A673 (cell line): ENCODE measurements around the gene PLK1. TPM values are rescaled to one million over a fixed set of nuclear protein-coding genes. Genes with fewer than 3 reads are reported as not detected.
"Not testable (repeated sequence)": the region's sequence is repeated elsewhere in the genome, so short reads cannot be mapped to it uniquely, and the experiment has no call there.

Experiments used
- BruUV-seq: library from RNA; stranded (reverse); fragments of 400-500 nt; replicated peaks from 2 replicates; lab custom pipeline; 2021; lab: Mats Ljungman, UMichigan
- CTCF ChIA-PET: fragments of 300-600 bp; sonication (Branson Sonifier 250); formaldehyde crosslinking; loops from one replicate; lab custom pipeline; 2022; ENCODE audit warnings: antibody characterized with exemption; lab: Charles Lee
- POLR2A ChIA-PET: fragments of 300-600 bp; sonication (Branson Sonifier 250); formaldehyde crosslinking; loops from one replicate; lab custom pipeline; 2022; ENCODE audit warnings: antibody characterized with exemption; ENCODE audit not compliant: low non-redundant PET; lab: Charles Lee
- DNase-seq: peaks from one replicate; pipeline ENCODE4 v3.0.0-alpha.2; 2015; ENCODE audit warnings: low spot score
- H3K27ac ChIP-seq: fragments of 200-600 bp; sonication (generic); 2 replicates; pipeline ENCODE4 v1.5.1; 2016; ENCODE audit warnings: mixed run types, low read depth, mild to moderate bottlenecking, mixed read lengths, antibody characterized with exemption, low read length; ENCODE audit not compliant: poor library complexity, severe bottlenecking
- H3K27me3 ChIP-seq: fragments of 200-600 bp; sonication (generic); replicated peaks from 2 replicates; pipeline ENCODE4 v1.6.1; 2017; ENCODE audit warnings: mixed run types, low read depth, mild to moderate bottlenecking, mixed read lengths, antibody characterized with exemption, low read length; ENCODE audit not compliant: insufficient read depth, poor library complexity
- H3K36me3 ChIP-seq: fragments of 200-600 bp; sonication (generic); 2 replicates; pipeline ENCODE4 v1.6.1; 2016; ENCODE audit warnings: mixed run types, mild to moderate bottlenecking, mixed read lengths, antibody characterized with exemption, low read length; ENCODE audit not compliant: insufficient read depth, poor library complexity, severe bottlenecking
- H3K4me1 ChIP-seq: fragments of 200-600 bp; sonication (generic); 2 replicates; pipeline ENCODE4 v1.6.1; 2017; ENCODE audit warnings: mixed run types, mild to moderate bottlenecking, mixed read lengths, antibody characterized with exemption, low read length; ENCODE audit not compliant: insufficient read depth, poor library complexity, severe bottlenecking
- H3K4me3 ChIP-seq: fragments of 200-600 bp; sonication (generic); 2 replicates; pipeline ENCODE4 v1.5.1; 2016; ENCODE audit warnings: low read depth, mixed run types, mild to moderate bottlenecking, mixed read lengths, low read length; ENCODE audit not compliant: poor library complexity, severe bottlenecking
- H3K9me3 ChIP-seq: fragments of 200-600 bp; sonication (generic); 2 replicates; pipeline ENCODE4 v1.6.1; 2016; ENCODE audit warnings: mixed run types, low read depth, mild to moderate bottlenecking, mixed read lengths, antibody characterized with exemption, low read length; ENCODE audit not compliant: poor library complexity, severe bottlenecking
- CTCF ChIP-seq: fragments of 300-800, 200-600 bp; sonication (generic); conservative IDR thresholded peaks from 2 replicates; pipeline ENCODE4 v1.5.1; 2017; ENCODE audit warnings: low read depth, mild to moderate bottlenecking, antibody characterized with exemption, low read length, moderate library complexity, mixed read lengths
- EZH2 ChIP-seq: fragments of 200-600 bp; sonication (generic); IDR thresholded peaks from 2 replicates; pipeline ENCODE4 v1.6.1; 2017; ENCODE audit warnings: borderline replicate concordance, low read depth, mild to moderate bottlenecking, mixed read lengths, antibody characterized with exemption, low read length; ENCODE audit not compliant: poor library complexity, severe bottlenecking
- intact Hi-C: fragments of 100-400 bp; cut with micrococcal nuclease; formaldehyde crosslinking; loops from one replicate; pipeline ENCODE4 v1.10.0; 2022; ENCODE audit not compliant: unreplicated experiment
- total RNA-seq: library from RNA; stranded (reverse); gene quantifications from 2 replicates; pipeline ENCODE4 v1.2.3, GENCODE V29; 2021

The PLK1 gene
- total RNA-seq, 1 experiment from 2014 or later, result 234 TPM

- TF ChIP-seq CTCF (no peak), EZH2 (no peak)
- no peak for DNase-seq
- Histone ChIP-seq H3K27me3 (no peaks in the 10 kb centered on the region), H3K4me3 (no peak overlapping the region), H3K27ac (peak overlapping the region; percentile 66), H3K36me3 (no peaks in the 10 kb centered on the region), H3K9me3 (no peaks in the 10 kb centered on the region), H3K4me1 (peaks cover 16% of the 10 kb centered on the region)
- ChIA-PET CTCF (interaction anchor here (0.6 to 1.9 kb wide), 3 partner anchors 281 to 401 kb away, joined by 3 to 4 read pairs (median 3); no protein-coding TSS in a partner anchor), POLR2A (interaction anchor here (0.5 kb wide), 1 partner anchor 454 kb away, joined by 5 read pairs; no protein-coding TSS in a partner anchor)
- BruUV-seq, result no TSS peak
- intact Hi-C loops, result loop anchor here (10.0 kb wide), 3 partner anchors 130 to 580 kb away; partner anchors contain the start of gene CACNG3
Observed at GRCh38 chr16:23734176-23734893, 55.6 kb downstream of the PLK1 start.

- CTCF ChIA-PET, result interaction anchor here (0.8 to 1.1 kb wide), 3 partner anchors 10 to 576 kb away, joined by 3 to 4 read pairs (median 3); no protein-coding TSS in a partner anchor
- POLR2A ChIA-PET, H3K27me3 ChIP-seq: not testable (repeated sequence)
Observed at GRCh38 chr16:23737423-23738028, 58.8 kb downstream of the PLK1 start.

GRCh38 chr16:23739516-23739915 lies 60.8 kb downstream of the PLK1 start:
- no TSS peak for BruUV-seq
- TF ChIP-seq EZH2 (no peak), CTCF (no peak)
- Histone ChIP-seq H3K9me3 (no peaks in the 10 kb centered on the region), H3K27ac (no peak overlapping the region), H3K27me3 (no peaks in the 10 kb centered on the region), H3K4me3 (no peak overlapping the region), H3K36me3 (no peaks in the 10 kb centered on the region), H3K4me1 (peaks cover 9% of the 10 kb centered on the region)
- DNase-seq, result no peak
- POLR2A ChIA-PET, result no interaction called here
- CTCF ChIA-PET, result interaction anchor here (0.7 kb wide), 1 partner anchor 182 kb away, joined by 3 read pairs; the partner anchor contains the start of gene UBFD1
- intact Hi-C loops, result loop anchor here (5.0 to 10.0 kb wide), 5 partner anchors 125 to 763 kb away; partner anchors contain the start of gene CACNG3

More at GRCh38 chr16:23737423-23738028, 58.8 kb downstream of the PLK1 start:
- H3K4me1 ChIP-seq, H3K9me3 ChIP-seq, BruUV-seq, H3K27ac ChIP-seq, H3K4me3 ChIP-seq, H3K36me3 ChIP-seq: not testable (repeated sequence)
- peak; percentile 21 for DNase-seq
- intact Hi-C loops, result loop anchor here (5.0 to 10.0 kb wide), 5 partner anchors 127 to 765 kb away; partner anchors contain the start of gene CACNG3

Other genes with a start within 250 kb of the PLK1 start
- 33.8 and 40.4 TPM in 2 replicates for gene COG7, start 225.7 kb upstream of the PLK1 start, total RNA-seq
- gene GGA2, start 168.4 kb upstream of the PLK1 start, total RNA-seq, result 126 and 142 TPM in 2 replicates
- 32.7 and 38.9 TPM in 2 replicates for gene EARS2, start 121.5 kb upstream of the PLK1 start, total RNA-seq
- 121 and 124 TPM in 2 replicates for gene UBFD1, start 121.2 kb upstream of the PLK1 start, total RNA-seq
- 178 and 184 TPM in 2 replicates for gene NDUFAB1, start 82.6 kb upstream of the PLK1 start, total RNA-seq
- 23.9 and 27.2 TPM in 2 replicates for gene PALB2, start 37.6 kb upstream of the PLK1 start, total RNA-seq
- gene DCTN5, start 37.4 kb upstream of the PLK1 start, total RNA-seq, result 83.2 and 95.1 TPM in 2 replicates
- not detected in 2 replicates for gene ERN2, start 34.3 kb downstream of the PLK1 start, total RNA-seq
- gene CHP2, start 76.1 kb downstream of the PLK1 start, total RNA-seq, result 0.99 and 1.0 TPM in 2 replicates
- gene PRKCB, start 157.1 kb downstream of the PLK1 start, total RNA-seq, result 158 and 171 TPM in 2 replicates